Stimulated activated CD8-positive, alpha-beta memory T cell treated with anti-CD3 and anti-CD28 coated beads, Interleukin-15, amount 100 ng/mL, for 1 hour (primary cell): ENCODE results near the gene PTPRR.

Source experiments
- DNase-seq: peaks from one replicate; pipeline ENCODE4 v3.0.0-alpha.2; 2020; ENCODE audit warnings: low read depth

PTPRR gene

GRCh38 chr12:70918321-70918720 lies 2.2 kb downstream of the PTPRR start:
- no peak for DNase-seq

GRCh38 chr12:70910666-70911065 lies 9.9 kb downstream of the PTPRR start:
- no peak for DNase-seq

GRCh38 chr12:70908978-70909377 lies 11.6 kb downstream of the PTPRR start:
- DNase-seq, result no peak

GRCh38 chr12:70907412-70907811 lies 13.1 kb downstream of the PTPRR start:
- DNase-seq, result no peak

GRCh38 chr12:70895956-70896355 lies 24.6 kb downstream of the PTPRR start:
- no peak for DNase-seq

- no peak for DNase-seq
Measured at GRCh38 chr12:70892593-70892992, 27.9 kb downstream of the PTPRR start.

- no peak for DNase-seq
Measured at GRCh38 chr12:70890895-70891832, 29.4 kb downstream of the PTPRR start.

GRCh38 chr12:70885956-70886355 lies 34.6 kb downstream of the PTPRR start:
- no peak for DNase-seq

- DNase-seq, result no peak
Measured at GRCh38 chr12:70883855-70884254, 36.7 kb downstream of the PTPRR start.

GRCh38 chr12:70880744-70881143 lies 39.8 kb downstream of the PTPRR start:
- no peak for DNase-seq

GRCh38 chr12:70876952-70877351 lies 43.6 kb downstream of the PTPRR start:
- no peak for DNase-seq

- DNase-seq, result no peak
Measured at GRCh38 chr12:70875628-70876027, 44.9 kb downstream of the PTPRR start.

- DNase-seq, result no peak
Measured at GRCh38 chr12:70854881-70855568, 65.5 kb downstream of the PTPRR start.

- DNase-seq, result no peak
Measured at GRCh38 chr12:70854138-70854537, 66.4 kb downstream of the PTPRR start.

GRCh38 chr12:70853326-70853725 lies 67.2 kb downstream of the PTPRR start:
- no peak for DNase-seq

GRCh38 chr12:70852416-70853150 lies 68.0 kb downstream of the PTPRR start:
- no peak for DNase-seq

- no peak for DNase-seq
Measured at GRCh38 chr12:70849265-70849960, 71.1 kb downstream of the PTPRR start.

GRCh38 chr12:70847871-70848270 lies 72.7 kb downstream of the PTPRR start:
- DNase-seq, result no peak

GRCh38 chr12:70845268-70845667 lies 75.3 kb downstream of the PTPRR start:
- no peak for DNase-seq

- DNase-seq, result no peak
Measured at GRCh38 chr12:70843363-70843762, 77.2 kb downstream of the PTPRR start.

- no peak for DNase-seq
Measured at GRCh38 chr12:70842942-70843341, 77.6 kb downstream of the PTPRR start.

GRCh38 chr12:70842136-70842535 lies 78.4 kb downstream of the PTPRR start:
- no peak for DNase-seq
